B cell (primary cell): ENCODE measurements around the gene ABCD2. TPM values are rescaled to one million over a fixed set of nuclear protein-coding genes. Genes with fewer than 3 reads are reported as not detected.

ENCODE experiments used
- ATAC-seq: fragments of 200-7000 bp; cut with Tn5 transposase; one replicate; pipeline ENCODE4 v1.10.0; 2021; ENCODE audit warnings: low read depth, mild to moderate bottlenecking, moderate number of reproducible peaks, moderate library complexity
- CTCF ChIA-PET: fragments of 350-600 bp; sonication (Branson Sonifier 250); formaldehyde crosslinking; loops from one replicate; lab custom pipeline; 2021; ENCODE audit warnings: antibody characterized with exemption, inconsistent platforms; lab: Charles Lee
- POLR2A ChIA-PET: fragments of 350-600 bp; sonication (Branson Sonifier 250); formaldehyde crosslinking; loops from one replicate; lab custom pipeline; 2021; ENCODE audit warnings: antibody characterized with exemption; lab: Charles Lee
- DNase-seq: peaks from one replicate; pipeline ENCODE4 v3.0.0; 2013
- H2AFZ ChIP-seq: 2 replicates; pipeline ENCODE4 v1.6.1; 2012; ENCODE audit warnings: mild to moderate bottlenecking, low read depth, low read length; ENCODE audit not compliant: insufficient read depth, poor library complexity, severe bottlenecking
- H3K27ac ChIP-seq, 2 donors: 1 replicate in 1 of 2; 2 replicates in 1 of 2; pipeline ENCODE4 v1.5.1; 2012 to 2013; ENCODE audit warnings: low read length in 2 of 2, mild to moderate bottlenecking in 2 of 2, moderate library complexity in 1 of 2
- H3K27me3 ChIP-seq, 4 experiments: fragments of 200-600 bp in 1 of 4; sonication (generic) in 1 of 4; replicated peaks in 1 of 4; 1 replicate in 2 of 4; 2 replicates in 2 of 4; pipeline versions ENCODE4 v1.6.1 to v1.7.0; 2013 to 2016; ENCODE audit warnings: low read length in 3 of 4, mild to moderate bottlenecking in 2 of 4, mixed read lengths in 1 of 4, moderate library complexity in 1 of 4; ENCODE audit not compliant: insufficient read depth in 4 of 4, control insufficient read depth in 3 of 4; ENCODE audit errors: control extremely low read depth in 1 of 4
- H3K36me3 ChIP-seq, 2 experiments: replicated peaks in 1 of 2; 1 replicate in 1 of 2; 2 replicates in 1 of 2; pipeline versions ENCODE4 v1.6.1 to v1.7.1; 2013; ENCODE audit warnings: low read length in 1 of 2; ENCODE audit not compliant: insufficient read depth in 2 of 2, control insufficient read depth in 1 of 2; ENCODE audit errors: control extremely low read depth in 1 of 2, extremely low read depth in 1 of 2
- H3K4me1 ChIP-seq, 2 donors: fragments of 200-600 bp in 1 of 2; sonication (generic) in 1 of 2; 1 replicate in 1 of 2; 2 replicates in 1 of 2; pipeline versions ENCODE4 v1.5.1 to v1.6.1; 2013 to 2017; ENCODE audit warnings: low read length in 2 of 2; ENCODE audit not compliant: control insufficient read depth in 2 of 2, insufficient read depth in 2 of 2
- H3K4me2 ChIP-seq: replicated peaks from 2 replicates; pipeline ENCODE3; 2012; ENCODE audit warnings: mild to moderate bottlenecking, low read depth, low read length; ENCODE audit not compliant: poor library complexity, severe bottlenecking
- H3K4me3 ChIP-seq, 5 experiments: fragments of 200-600 bp in 1 of 5; sonication (generic) in 1 of 5; 1 replicate in 3 of 5; 2 replicates in 2 of 5; pipeline versions ENCODE4 v1.5.1 to v1.7.0; 2011 to 2016; ENCODE audit warnings: low read length in 4 of 5, mild to moderate bottlenecking in 4 of 5, low read depth in 2 of 5, control low read depth in 1 of 5, moderate library complexity in 1 of 5; ENCODE audit not compliant: insufficient read depth in 1 of 5; ENCODE audit errors: control extremely low read depth in 1 of 5, extremely low read depth in 1 of 5
- H3K79me2 ChIP-seq: fragments of 200-600 bp; sonication (generic); one replicate; pipeline ENCODE4 v1.6.0; 2016; ENCODE audit warnings: low read length; ENCODE audit not compliant: control insufficient read depth, insufficient read depth
- H3K9ac ChIP-seq: fragments of 200-600 bp; sonication (generic); 2 replicates; pipeline ENCODE4 v1.6.1; 2017; ENCODE audit warnings: mild to moderate bottlenecking, low read length, moderate library complexity
- H3K9me3 ChIP-seq, 3 donors: one replicate each; pipeline versions ENCODE4 v1.6.1 to v1.7.1; 2013; ENCODE audit warnings: low read length in 2 of 3; ENCODE audit not compliant: control insufficient read depth in 2 of 3, insufficient read depth in 1 of 3; ENCODE audit errors: control extremely low read depth in 1 of 3
- H4K20me1 ChIP-seq: 2 replicates; pipeline ENCODE4 v1.6.0; 2012; ENCODE audit warnings: mild to moderate bottlenecking, low read length; ENCODE audit not compliant: insufficient read depth, control insufficient read depth, poor library complexity, severe bottlenecking
- H3K27ac Mint-ChIP-seq: one replicate; pipeline ENCODE4 v1.8.0; 2021; ENCODE audit warnings: mixed read lengths
- H3K27me3 Mint-ChIP-seq: one replicate; pipeline ENCODE4 v1.8.0; 2021; ENCODE audit warnings: mixed read lengths
- H3K4me1 Mint-ChIP-seq: one replicate; pipeline ENCODE4 v1.8.0; 2021; ENCODE audit warnings: mixed read lengths
- H3K4me3 Mint-ChIP-seq: one replicate; pipeline ENCODE4 v1.8.0; 2021; ENCODE audit warnings: mixed read lengths
- H3K9me3 Mint-ChIP-seq: one replicate; pipeline ENCODE4 v1.8.0; 2022; ENCODE audit warnings: mixed read lengths; ENCODE audit not compliant: insufficient read depth
- EZH2 ChIP-seq: IDR thresholded peaks from 2 replicates; pipeline ENCODE4 v1.6.1; 2012; ENCODE audit warnings: borderline replicate concordance, low read depth, mild to moderate bottlenecking, moderate library complexity, low read length; ENCODE audit not compliant: insufficient read depth, poor library complexity, severe bottlenecking
- WGBS: methylation state at CpG from one replicate; pipeline ENCODE4 v1.1.5; 2013; ENCODE audit warnings: missing lambda C conversion rate; ENCODE audit not compliant: insufficient coverage; 5-methylcytosine and 5-hydroxymethylcytosine counted together
- intact Hi-C: fragments of 100-400 bp; cut with micrococcal nuclease; formaldehyde crosslinking; loops from one replicate; pipeline ENCODE4 v1.10.0; 2022
- polyA plus RNA-seq: library from polyadenylated mRNA; depleted of rRNA; stranded (reverse); fragments of >200 nt; gene quantifications from 2 replicates; pipeline ENCODE4 v1.2.3, GENCODE V29; 2012
- total RNA-seq, 2 donors: library from RNA; stranded (reverse); fragments of 120-200 nt in 1 of 2; gene quantifications; 1 replicate in 1 of 2; 2 replicates in 1 of 2; pipeline versions ENCODE4 v1.2.3 to v1.2.4, GENCODE V29; 2013 to 2022
- TF ChIP-seq, protein P1 (sequence below): fragments of 200-600 bp; IDR thresholded peaks from one replicate; pipeline ENCODE4 v1.8.0; 2022; ENCODE audit warnings: antibody characterized with exemption, mild to moderate bottlenecking

Gene ABCD2
- total and polyA plus RNA-seq, 2 donors (not counting 1 experiment from before 2014, with no cell fraction given) = 0.43 to 1.5 TPM

DNA sequence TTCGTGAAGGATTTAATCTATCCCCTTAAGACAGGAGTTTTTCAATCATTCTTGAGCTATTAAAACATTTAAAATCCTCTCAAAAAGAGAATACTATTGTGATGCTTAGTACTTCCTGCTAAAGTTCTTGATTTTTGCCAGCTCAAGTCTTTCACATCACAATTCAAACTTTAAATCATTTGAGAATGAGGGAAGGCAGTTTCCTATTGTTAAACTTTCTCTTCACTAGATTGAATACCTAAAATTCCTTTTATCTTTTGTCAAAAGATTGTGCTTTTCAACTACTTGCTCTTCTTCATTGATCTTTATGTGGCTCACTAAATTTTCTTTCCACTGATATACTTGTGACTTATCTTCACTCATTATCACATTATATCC lies 44.1 kb downstream of the ABCD2 start:
- H3K9me3 Mint-ChIP-seq = no peaks in the 10 kb centered on the region
- TF ChIP-seq, protein P1, sequence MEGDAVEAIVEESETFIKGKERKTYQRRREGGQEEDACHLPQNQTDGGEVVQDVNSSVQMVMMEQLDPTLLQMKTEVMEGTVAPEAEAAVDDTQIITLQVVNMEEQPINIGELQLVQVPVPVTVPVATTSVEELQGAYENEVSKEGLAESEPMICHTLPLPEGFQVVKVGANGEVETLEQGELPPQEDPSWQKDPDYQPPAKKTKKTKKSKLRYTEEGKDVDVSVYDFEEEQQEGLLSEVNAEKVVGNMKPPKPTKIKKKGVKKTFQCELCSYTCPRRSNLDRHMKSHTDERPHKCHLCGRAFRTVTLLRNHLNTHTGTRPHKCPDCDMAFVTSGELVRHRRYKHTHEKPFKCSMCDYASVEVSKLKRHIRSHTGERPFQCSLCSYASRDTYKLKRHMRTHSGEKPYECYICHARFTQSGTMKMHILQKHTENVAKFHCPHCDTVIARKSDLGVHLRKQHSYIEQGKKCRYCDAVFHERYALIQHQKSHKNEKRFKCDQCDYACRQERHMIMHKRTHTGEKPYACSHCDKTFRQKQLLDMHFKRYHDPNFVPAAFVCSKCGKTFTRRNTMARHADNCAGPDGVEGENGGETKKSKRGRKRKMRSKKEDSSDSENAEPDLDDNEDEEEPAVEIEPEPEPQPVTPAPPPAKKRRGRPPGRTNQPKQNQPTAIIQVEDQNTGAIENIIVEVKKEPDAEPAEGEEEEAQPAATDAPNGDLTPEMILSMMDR = no peak
- TF ChIP-seq EZH2 = no peak
- no peaks in the 10 kb centered on the region for H3K79me2 ChIP-seq
- H3K36me3 ChIP-seq = no peaks in the 10 kb centered on the region
- H3K27me3 ChIP-seq = no peaks in the 10 kb centered on the region
- H2AFZ ChIP-seq = no peak overlapping the region
- ChIA-PET POLR2A (no interaction called here), CTCF (no interaction called here)
- no peaks in the 10 kb centered on the region for H3K4me1 ChIP-seq
- H3K4me1 Mint-ChIP-seq = no peaks in the 10 kb centered on the region
- H3K9ac ChIP-seq = no peak overlapping the region
- H3K27me3 Mint-ChIP-seq = no peaks in the 10 kb centered on the region
- H3K27ac Mint-ChIP-seq = no peak overlapping the region
- ATAC-seq (no peak), DNase-seq (no peak)
- no peak overlapping the region for H3K4me3 Mint-ChIP-seq
- H3K4me2 ChIP-seq = no peak overlapping the region
- no peak overlapping the region for H3K4me3 ChIP-seq
- no peaks in the 10 kb centered on the region for H3K9me3 ChIP-seq
- WGBS = no CpG with 5 or more reads among the region's 1 CpG
- no peak overlapping the region for H3K27ac ChIP-seq
- H4K20me1 ChIP-seq = no peaks in the 10 kb centered on the region
- intact Hi-C loops = no loop called here

DNA sequence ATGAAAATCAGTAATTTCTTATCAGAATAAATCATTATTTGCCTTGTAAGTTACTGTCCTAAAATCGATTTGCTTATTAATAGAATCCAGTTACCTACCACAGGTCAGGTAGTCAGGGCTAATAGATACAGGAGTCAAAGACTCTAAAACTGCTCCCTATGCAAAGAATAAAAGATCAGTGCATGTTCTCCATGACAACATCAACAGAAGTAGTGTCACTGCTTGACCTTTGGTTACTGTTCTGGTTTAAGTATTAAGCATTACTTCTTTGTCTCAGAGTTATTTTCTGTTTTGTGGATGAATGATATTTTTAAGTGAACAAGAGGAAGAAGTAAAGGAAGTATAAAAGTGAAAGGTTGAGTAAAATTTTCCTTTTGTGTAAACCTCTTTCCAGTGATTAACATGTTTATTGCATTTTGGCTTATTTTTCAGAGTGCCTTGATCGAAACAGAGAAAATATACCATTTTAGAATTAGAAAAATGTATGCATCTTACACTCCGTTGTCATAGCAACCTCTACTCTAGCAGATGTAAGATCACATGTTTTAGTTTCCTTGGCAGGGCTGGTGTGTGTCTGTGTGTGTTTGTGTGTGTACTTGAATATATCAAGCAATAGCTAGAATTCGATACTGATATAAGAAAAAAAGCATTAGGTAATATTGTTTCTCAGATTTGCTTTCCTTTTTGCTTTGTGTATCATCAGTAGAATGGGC lies 44.7 kb downstream of the ABCD2 start:
- H3K9me3 Mint-ChIP-seq = no peaks in the 10 kb centered on the region

More for the DNA sequence above, 44.7 kb downstream of the ABCD2 start:
- Histone ChIP-seq H3K27me3 (no peaks in the 10 kb centered on the region), H3K4me3 (no peak overlapping the region), H3K4me1 (no peaks in the 10 kb centered on the region), H3K9ac (no peak overlapping the region), H2AFZ (no peak overlapping the region), H3K27ac (no peak overlapping the region), H3K4me2 (no peak overlapping the region), H3K36me3 (no peaks in the 10 kb centered on the region), H3K79me2 (no peaks in the 10 kb centered on the region), H4K20me1 (no peaks in the 10 kb centered on the region), H3K9me3 (peaks cover 0 to 2% (median 0%) of the 10 kb centered on the region in 3 donors)
- H3K4me3 Mint-ChIP-seq = no peak overlapping the region
- POLR2A ChIA-PET = no interaction called here
- no peaks in the 10 kb centered on the region for H3K27me3 Mint-ChIP-seq
- intact Hi-C loops = no loop called here
- no peak for TF ChIP-seq EZH2
- TF ChIP-seq, protein P1 = no peak
- DNase-seq (no peak), ATAC-seq (no peak)
- no peaks in the 10 kb centered on the region for H3K4me1 Mint-ChIP-seq
- CTCF ChIA-PET = no interaction called here
- no peak overlapping the region for H3K27ac Mint-ChIP-seq
- no CpG with 5 or more reads among the region's 4 CpGs for WGBS
